IPS-NIHi7 (cell line): ENCODE results near the gene PXYLP1.
A peak's percentile ranks its signal among the peaks of the same experiment; 100 is the strongest.

Source experiments
- DNase-seq: peaks from one replicate; pipeline ENCODE4 v3.0.0; 2012; ENCODE audit warnings: mixed read lengths; ENCODE audit errors: extremely low spot score

Gene PXYLP1

DNA sequence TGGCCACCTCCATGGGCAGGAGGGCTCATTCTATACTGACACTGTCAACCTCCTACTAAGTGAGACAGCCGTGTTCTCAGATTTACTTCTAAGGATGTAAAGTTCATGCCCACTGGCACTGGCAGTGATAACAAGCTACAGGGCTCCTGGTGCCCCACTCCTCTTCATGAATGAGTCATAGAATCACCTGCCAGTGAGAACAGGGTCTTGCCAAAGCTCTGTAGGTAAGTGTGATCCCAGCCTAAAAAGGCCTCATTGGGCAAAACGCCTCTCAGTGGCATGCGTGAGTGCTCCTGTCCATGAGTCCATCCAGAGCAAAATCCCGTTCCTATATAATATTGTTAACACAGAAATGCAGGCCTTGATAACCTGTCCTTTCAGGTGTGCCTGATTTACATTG is 17.4 kb downstream of the PXYLP1 start:
- DNase-seq, result no peak

- DNase-seq, result peak; percentile 41
These were observed 18.7 kb downstream of the PXYLP1 start for GRCh38 chr3:141250342-141250741.

DNA sequence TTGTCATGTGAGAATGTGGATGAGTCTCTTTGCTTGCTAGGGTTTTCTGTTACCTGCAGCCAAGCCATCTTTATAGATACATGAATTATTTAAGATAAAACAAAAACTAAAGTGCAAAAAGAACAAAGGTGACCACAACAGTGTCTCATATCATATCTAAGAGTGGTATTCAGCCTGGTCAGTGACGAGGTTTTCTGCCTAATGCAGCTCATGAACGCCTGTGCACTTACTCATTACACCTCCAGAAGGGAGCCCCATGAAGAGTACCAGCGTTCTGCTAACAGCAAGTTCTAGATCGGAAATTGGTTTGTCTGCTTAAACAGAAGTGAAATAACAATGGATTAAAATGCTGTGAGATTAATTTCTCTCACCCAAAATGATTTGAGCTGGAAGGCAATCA is 19.2 kb downstream of the PXYLP1 start:
- no peak for DNase-seq

GRCh38 chr3:141253326-141253725 is 21.7 kb downstream of the PXYLP1 start:
- no peak for DNase-seq

- DNase-seq, result no peak
These were observed 22.2 kb downstream of the PXYLP1 start for GRCh38 chr3:141253811-141254210.

DNA sequence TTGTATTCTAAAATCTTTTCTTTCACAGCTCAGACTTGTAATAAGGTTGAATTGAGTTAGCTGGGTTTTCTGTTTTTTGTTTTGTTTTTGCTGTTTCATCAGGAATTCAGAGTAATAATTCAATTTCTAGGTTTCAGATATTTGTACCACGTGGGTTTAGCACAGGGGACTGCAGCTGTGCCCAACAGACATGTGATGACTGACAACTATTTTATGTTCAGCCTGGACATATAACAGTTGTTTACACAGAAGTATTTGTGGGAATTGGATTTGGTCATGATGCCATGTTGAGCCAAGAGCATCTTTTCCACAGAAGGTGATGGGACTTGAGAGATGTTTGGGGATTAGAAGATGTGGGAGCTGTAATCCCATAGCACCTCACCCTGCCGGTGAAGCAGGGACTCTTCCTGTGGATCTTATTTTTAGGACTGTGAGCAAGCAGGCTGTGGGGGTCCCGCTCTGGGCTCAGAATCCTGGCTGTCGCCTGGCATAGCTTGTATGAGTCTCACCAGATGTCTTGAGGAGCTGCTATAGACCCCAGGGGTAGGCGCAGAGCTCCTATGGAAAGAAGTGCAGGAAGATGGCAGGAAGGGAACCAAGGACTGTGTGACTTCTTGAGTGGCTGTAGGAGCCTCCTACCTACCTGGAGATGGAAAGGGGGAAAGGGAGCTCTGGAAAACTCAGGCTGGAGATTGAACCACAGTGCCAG is 23.7 kb downstream of the PXYLP1 start:
- DNase-seq, result no peak

DNA sequence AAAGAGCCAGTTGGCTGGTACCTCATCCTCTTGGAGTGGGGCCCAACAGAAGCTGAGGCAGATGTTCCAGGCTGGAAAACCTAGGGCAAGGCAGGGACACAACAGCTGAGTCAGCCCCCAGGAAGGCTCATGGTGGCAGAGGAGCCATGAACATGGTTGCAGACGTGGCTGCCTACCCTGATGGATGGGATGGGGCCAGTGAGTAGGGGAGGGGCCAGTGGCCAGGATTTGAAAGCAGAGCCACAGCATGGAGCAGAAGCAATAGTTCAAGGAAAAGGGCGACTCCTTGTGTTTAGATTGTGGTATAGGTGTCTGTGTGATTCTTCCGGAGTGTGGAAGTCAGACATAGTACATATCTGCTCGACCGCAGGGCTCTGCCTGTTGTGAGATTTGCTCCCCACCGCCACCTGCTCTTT is 24.2 kb downstream of the PXYLP1 start:
- peak; percentile 81 for DNase-seq

DNA sequence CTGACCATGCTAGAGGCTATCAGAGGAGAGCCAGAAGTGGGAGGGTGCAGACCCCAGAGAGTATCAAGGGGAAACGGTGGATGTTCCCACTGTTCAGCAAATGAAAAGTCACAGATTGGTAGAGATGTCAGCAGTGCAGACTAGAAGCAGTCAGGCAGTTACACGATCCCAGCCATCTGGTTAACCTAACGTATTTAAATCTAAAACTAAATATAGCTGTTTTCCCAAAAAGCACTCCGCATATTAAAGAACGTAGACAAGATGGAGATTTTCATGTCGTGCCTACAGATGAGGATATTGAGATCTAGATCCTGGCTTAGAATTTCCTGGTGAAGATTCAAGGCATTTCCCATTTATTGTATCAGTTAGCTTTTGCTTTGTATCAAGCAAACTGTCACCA is 25.2 kb downstream of the PXYLP1 start:
- DNase-seq, result no peak

DNA sequence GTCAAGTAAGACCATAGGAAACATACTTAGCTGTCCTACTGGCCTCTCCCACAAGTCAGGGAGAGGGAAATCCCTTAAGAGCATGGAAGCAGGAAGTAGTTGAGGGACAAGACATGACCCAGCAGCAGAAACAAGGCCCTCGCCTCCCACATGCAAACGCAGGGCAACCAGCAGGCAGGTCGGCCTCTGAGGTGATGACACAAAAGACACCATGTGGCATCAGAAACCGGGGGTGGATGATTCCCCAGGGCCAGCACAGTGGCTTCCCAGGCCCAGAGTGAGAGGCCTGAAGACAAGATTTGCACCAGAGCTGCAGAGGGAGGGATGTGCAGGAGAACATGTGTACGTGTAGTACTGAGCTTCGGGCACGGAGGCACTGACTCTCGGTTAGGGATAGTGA is 26.3 kb downstream of the PXYLP1 start:
- no peak for DNase-seq

DNA sequence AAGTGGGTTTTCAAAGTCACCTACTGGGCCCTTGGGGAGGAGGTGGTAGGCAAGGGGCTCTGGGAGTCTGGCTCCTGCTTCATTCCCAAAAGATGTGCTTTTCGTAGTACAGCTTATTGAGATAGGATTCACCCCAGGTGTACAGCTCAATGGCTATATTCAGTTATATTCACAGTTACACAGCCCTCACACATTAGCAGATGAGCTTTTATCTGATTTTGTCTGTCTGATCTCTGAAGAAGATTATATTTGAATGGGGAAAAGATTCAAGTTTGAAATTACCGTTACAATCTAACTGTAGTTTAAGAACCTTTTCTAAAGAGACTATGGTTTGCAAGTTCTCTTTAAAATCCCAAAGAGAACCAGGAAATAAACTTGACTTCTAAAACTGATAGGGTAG is 27.3 kb downstream of the PXYLP1 start:
- no peak for DNase-seq

- DNase-seq, result no peak
These were observed 28.4 kb downstream of the PXYLP1 start for GRCh38 chr3:141259821-141260629.

GRCh38 chr3:141260630-141260927 is 29.0 kb downstream of the PXYLP1 start:
- DNase-seq, result no peak

DNA sequence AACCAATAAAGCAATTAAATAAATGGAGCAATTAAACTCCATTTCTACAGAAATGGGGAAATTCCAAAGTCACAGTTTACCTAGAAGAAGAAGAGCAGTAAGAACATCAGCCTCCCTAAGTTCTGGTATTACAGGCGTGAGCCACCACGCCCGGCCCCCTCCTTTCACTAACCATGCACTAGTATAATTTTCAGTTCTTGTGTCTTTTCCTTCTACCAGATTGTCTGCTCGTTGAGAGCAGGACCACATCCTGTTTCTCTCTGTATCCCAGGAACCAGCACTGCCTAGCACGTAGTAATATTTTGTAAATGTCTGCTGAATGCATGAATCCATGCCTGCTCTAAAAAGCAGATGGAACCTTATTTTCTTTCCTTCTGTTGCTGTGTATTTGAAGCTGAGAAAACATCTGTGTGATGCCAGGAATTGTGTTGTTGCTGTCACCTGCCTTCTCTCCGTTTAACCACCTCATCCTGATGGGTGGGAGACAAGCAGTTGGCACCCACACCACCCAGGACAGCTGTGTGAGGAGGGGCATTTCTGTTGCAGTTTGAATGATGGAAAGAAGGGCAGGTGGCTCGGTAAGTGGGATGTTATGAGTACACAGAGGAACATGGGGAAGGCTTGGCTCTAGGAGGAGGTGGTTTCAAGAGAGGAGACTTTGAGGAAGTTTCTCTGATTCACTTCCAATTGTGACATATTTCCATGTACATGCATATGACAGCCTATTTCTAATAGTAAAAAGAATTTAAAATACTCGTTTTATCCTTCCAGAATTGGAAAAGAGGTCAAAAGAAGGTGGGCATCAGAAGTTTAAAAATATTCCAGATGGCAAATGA is 30.1 kb downstream of the PXYLP1 start:
- DNase-seq, result no peak

DNA sequence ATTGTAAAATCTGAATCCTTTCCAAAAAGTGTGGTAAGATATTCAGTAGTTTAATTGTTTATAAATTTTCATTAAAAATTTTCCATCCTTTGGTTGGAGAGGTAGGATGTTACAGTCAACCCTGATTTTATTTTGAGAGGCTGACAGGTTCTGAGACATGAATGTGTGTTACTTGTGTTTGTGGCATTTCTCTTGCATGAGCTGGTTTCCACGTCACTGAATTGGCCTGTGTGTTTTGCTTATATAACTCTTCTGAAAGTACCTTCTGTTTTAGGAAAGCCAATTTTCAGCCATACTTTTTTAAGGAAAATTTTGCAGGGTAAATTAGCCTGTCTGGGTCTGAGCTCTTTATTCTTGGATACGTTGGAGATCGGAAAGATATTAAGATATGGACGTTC is 30.7 kb downstream of the PXYLP1 start:
- DNase-seq, result no peak

DNA sequence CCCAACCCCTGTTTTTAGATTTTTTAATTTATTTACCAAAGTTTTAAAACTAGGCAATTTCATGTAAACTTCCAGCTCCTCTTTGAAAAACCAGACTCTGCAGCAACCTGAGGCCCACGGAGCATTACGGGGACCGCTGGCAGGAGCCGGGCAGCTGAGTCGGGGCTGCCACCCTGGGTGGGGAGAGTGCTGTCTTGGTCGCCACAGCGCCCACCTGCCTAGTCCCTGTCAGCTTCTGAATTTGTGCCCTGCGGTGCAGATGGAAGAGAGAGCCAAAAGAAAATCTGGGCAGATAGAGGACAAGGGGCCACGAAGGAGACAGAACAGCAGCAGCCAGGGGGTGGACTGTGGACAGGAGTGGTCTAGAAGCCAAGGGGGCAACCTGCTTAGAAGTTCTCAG is 34.6 kb downstream of the PXYLP1 start:
- no peak for DNase-seq

DNA sequence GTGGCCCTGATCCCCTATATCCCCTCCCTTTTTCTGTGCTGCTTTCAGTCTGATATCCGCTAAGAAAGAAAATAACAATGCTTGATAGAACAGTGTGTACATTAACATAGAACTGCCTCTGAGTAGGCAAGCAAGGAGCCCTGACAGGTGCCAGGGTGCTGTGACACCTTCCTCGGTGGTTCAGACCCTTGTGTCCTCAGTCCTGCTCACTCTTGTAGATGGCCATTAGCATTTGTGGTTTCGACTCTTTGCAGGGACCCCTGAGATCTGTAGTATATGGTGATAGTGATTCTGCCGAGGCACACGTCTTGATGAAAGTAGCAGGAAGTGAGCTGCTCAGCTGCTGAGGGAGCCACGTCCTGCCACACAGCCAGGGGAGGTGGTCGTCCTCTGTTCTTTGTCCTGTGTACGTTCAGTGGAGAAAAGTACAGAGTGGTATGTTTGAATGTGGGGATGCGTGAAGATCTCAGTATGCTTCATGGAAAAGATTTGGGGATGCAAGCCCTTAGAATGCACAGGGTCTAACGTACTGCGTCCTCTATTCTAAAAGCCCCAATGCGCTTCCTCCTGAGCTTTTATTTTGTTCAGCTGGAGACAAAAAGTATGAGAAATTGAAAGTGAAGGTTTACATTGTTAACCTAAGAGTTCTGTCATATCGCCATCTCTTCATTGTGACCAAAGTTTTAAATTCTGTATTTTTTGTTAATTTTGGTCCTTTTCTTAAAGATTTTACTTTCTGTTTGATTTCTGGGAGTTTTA is 35.4 kb downstream of the PXYLP1 start:
- DNase-seq, result no peak

DNA sequence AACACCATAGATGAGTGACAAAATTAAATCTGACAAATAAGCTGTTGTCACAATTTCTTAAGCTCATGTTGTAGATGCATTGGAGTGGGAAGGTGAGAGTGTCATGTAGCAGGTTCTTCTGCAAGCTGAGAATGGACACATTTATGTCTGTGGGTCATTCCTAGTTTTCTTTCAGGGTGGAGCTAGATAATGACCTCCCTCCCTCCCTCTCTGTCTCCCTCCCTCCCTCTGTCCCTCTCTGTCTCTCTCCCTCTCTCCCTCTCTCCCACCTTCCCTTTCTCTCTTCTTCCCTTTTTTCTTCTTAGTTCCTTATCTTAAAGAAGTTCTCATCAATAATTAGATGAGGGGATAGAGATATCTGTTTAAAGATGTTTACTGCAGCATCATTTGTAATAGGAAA is 36.0 kb downstream of the PXYLP1 start:
- DNase-seq, result no peak

- no peak for DNase-seq
These were observed 36.7 kb downstream of the PXYLP1 start for GRCh38 chr3:141268306-141268705.

- DNase-seq, result no peak
These were observed 37.2 kb downstream of the PXYLP1 start for GRCh38 chr3:141268791-141269190.

DNA sequence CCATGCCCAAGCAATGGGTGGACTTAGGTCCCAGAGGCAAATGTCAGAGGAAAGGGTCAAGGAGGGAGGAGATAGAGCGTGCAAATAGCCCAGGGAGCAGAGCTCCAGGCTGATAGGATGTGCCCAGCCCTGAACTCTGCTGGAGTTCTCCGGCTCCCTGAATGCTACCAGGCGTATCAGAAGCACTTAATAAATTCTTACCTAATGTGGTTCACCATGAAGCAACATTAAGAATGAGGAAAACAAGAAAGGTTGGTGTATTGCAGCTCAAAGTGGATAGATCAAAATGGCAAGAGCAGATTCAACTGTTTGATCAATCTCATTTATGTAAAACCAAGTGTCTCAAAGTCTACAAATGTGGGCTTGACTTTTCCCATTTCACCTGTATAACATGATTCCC is 38.3 kb downstream of the PXYLP1 start:
- DNase-seq, result no peak

GRCh38 chr3:141271279-141272030 is 39.8 kb downstream of the PXYLP1 start:
- DNase-seq, result no peak
